HG03175 (cell line): ENCODE data around the gene PHLPP1.

Experiments used
- ATAC-seq: cut with Tn5 transposase; IDR thresholded peaks from one replicate; pipeline ENCODE4 v1.9.1; 2021; ENCODE audit warnings: mild to moderate bottlenecking, moderate library complexity; ENCODE audit not compliant: unreplicated experiment

Gene PHLPP1

GRCh38 chr18:62717169-62717924 is 2.0 kb downstream of the PHLPP1 start:
- ATAC-seq: no peak

- no peak for ATAC-seq
These were observed 2.8 kb downstream of the PHLPP1 start for GRCh38 chr18:62717925-62718800.

- no peak for ATAC-seq
These were observed 4.7 kb downstream of the PHLPP1 start for GRCh38 chr18:62720048-62720447.

GRCh38 chr18:62720766-62721613 is 5.6 kb downstream of the PHLPP1 start:
- no peak for ATAC-seq

DNA sequence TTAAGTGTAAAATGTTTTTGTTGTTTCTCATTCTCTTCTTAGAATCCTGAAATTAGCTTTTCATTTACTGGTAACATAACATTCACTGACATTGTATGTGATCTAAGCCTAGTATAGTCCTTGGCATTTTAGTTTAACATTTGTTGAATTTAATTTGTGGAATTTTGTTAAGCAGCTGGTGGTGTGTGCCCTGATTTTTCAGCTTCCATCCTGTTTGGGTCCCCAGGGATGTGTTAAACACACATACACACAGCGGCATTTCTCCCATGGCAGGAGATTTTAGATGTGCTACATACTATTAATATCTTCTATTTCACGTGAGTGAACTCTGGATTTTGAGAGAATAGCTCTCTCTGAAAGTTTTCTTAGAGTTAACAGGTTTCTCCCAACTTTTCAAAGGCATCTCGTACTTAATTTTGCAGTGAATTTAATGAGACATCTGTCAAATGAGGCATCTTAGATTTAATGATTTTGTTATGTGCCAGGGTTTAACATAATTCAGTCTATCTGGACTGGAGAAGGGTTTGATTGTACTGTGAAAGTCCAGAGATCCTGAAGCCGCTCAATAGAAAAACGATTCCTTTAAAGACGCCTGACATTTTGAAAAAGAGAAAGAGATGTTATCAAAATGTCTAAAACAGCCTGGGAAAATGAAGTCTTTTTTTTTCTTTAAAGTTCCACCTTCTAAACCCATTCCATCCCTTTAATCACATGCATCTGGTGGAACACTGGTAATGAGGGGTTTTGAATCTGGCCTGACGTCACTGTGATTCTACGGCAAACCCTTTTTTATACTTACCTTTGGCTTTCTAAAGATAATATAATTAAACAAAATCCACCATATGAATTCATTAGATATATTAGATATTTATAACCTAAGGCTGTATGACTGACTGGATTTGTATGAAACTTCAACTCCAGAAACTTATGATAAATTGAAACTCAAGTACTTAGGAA is 6.8 kb downstream of the PHLPP1 start:
- ATAC-seq: no peak

DNA sequence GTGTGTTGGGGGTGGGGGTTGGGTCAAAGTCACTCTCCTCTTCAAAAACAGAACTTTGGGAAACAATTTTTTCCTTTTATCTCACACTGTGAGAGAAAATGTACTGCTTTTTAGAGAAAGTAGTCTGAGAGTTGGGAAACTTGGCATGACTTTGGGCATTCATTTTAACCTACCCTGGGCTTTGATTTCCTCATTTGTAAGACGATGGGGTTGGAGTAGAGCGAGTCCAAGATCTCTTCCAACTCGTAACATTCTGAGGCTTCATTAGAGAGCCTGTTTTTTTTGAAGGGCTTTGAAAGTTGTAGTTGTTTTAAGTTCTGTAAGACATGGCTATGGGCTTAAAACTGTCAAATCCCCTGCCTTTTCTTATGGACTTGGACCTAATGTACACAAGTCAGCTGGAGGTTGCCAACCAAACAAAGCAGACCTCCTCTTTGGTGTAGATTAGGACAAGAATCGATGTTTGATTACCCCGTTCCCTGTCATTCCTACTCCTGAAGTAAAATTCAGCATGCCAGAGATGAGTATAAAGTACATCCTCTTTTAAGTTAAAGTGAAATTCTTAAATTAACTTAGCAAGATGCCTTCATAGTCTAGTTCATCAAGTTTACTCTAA is 8.4 kb downstream of the PHLPP1 start:
- no peak for ATAC-seq

DNA sequence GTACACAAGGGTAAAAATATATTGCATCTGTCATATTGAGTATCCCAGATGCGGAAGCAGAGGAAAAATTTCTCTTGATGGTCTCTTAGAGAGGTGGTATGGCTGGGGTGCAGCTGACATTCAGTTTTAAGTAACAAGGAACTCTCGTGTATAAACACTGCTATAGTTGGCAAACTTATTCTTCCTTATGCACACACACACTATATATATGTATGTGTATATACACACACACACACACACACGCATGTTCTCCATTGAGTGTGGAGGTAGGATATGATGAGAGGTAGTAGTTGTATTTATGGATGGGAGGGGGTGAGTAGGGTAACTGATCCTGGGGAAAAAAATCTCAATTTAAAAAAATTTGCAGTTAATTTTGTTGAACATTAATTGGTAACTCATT is 10.6 kb downstream of the PHLPP1 start:
- no peak for ATAC-seq

GRCh38 chr18:62728254-62728653 is 12.9 kb downstream of the PHLPP1 start:
- no peak for ATAC-seq

DNA sequence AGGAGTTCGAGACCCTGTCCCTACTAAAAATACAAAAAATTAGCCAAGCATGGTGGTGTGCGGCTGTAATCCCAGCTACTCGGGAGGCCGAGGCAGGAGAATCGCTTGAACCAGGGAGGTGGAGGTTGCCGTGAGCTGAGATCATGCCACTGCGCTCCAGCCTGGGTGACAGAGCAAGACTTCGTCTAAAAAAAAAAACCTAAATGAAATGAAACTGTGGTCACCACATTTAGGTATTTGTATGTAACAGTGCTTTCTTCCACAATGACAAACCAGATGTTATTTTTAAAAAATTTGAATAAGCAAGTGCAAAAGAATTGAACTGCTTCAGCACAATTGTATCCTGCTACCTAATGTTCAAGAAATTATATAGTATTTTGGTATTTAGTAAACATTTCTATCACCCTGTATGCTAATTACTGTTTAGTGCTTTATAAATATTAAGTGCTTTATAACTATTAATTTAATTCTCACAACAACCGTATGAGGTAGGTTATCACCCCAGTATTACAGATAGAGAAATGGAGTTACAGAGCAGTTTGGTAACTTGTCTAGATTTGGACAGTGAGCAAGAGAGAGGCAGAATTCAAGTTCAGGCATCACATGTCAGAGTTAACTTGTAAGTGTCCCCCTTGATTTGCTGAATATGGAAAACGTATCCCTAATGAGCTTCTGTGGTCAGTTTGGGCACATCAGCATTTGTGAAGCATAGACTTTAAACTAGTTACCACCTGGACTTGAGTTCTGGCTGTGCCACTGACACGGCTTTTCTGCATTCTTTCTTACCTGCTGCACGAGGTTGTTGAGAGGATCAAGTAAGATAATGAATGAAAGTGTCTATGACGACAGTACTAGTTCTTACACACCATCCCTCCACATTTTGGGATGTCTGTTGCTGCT is 14.4 kb downstream of the PHLPP1 start:
- ATAC-seq: peak; percentile 72

- no peak for ATAC-seq
These were observed 15.6 kb downstream of the PHLPP1 start for GRCh38 chr18:62730941-62731340.

DNA sequence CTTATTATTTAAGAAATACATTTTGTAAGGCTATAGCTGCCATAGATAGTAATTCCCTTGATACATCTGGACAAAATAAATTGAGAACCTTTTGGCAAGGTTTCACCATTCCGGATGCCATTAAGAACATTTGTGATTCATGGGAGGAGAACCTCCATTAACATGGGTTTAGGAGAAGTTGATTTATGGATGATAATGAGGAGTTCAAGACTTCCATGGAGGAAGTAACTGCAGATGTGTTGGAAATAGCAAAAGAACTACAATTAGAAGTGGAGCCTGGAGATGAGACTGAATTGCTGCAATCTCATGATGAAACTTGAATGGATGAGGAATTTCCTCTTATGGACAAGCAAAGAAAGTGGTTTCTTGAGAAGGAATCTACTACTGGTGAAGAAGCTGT is 17.3 kb downstream of the PHLPP1 start:
- ATAC-seq: no peak

DNA sequence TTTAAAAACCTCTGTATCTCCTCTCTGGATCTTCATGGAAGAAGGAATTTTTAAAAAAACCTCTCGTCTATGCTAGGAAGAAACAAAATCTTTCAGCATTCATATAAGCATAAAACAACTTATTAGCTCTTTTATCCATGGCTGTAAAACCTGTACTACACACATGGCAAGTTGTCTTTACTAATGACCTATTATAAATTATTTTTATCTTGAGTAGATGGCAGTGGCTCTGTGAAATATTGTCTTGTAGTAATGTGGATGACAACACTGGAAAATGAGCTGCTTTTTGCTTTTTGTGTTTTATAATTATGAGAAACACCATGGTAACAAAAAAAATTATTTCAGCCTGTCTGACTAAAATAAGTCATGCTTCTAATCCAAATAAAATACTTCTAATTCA is 18.9 kb downstream of the PHLPP1 start:
- no peak for ATAC-seq

DNA sequence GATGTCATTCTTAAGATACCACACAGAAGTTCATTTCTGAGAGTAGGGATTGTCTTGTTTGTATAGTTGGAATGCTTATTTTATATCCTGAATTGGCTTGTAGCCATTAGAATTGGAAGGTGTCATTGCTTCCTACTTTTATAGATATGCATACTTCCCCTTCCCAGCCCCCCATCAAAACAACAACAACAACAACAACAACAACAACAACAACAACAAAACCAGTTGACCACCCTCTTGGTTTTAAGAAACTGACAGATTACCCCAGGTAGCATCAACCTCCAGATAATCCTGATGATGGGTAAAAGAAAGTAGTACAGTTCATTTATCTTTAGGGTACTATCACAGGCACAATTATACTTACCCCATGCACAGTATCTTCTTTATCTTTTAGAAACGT is 20.0 kb downstream of the PHLPP1 start:
- no peak for ATAC-seq

- ATAC-seq: no peak
These were observed 20.9 kb downstream of the PHLPP1 start for GRCh38 chr18:62736077-62736855.

DNA sequence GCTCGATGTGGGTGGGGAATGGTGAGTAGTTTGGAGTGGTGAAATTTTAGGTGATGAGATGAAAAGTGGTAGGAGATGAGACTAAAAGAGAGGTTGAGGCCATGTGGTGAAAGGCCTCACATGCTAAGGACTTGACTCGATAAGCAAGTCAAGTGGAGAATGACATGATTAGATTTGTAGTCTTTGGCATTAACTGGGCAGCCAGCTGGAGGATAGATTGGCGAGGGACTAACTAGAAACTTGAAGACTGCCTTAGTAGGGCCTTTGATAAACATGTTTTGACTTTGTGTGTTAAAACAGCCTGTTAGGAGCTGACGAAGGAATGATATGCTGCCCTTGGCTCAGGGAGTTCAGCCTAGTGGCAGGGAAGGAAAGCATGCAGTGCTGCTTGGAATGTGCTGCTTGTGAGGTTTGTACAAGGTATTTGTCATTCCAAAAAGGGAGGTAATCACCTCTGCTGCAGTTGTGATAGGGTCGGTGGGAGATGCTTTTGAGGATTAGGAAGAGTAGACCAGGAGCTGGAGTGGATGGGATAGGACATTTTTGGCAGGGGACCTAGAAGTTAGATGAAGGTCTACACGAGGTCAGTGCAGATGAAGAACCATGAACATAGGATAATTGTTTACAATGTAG is 22.0 kb downstream of the PHLPP1 start:
- no peak for ATAC-seq

GRCh38 chr18:62738639-62739038 is 23.3 kb downstream of the PHLPP1 start:
- ATAC-seq: no peak

DNA sequence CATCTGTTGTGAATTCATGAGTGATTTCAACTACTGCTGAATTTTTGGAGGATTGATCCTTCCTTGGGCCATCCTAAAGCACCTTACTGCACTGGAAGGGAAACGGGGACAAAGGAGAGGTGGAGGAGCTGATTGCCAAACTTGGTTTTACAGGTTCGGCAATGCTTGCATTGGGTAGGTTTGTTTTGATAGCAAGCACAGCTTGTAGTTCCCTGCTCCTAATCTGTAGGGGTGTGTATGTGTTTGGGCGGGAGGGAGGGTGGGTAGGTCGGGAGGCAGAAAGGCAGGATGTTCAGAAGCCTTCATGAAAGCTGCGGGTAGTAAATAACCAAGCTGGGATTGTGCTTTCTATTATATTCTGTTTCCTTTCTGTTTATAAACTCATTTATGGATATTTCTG is 24.6 kb downstream of the PHLPP1 start:
- no peak for ATAC-seq
